Psoas muscle (tissue), 8 donors: ENCODE measurements around the gene DDX23. TPM values are rescaled to one million over a fixed set of nuclear protein-coding genes. Genes with fewer than 3 reads are reported as not detected.

Source experiments
- ATAC-seq, 4 donors: fragments of 200-7000 bp; cut with Tn5 transposase; one replicate each; pipeline ENCODE4 v1.9.1; 2020; ENCODE audit warnings: moderate library complexity in 3 of 4, mild to moderate bottlenecking in 2 of 4
- DNase-seq, 2 donors: peaks; one replicate each; pipeline ENCODE4 v3.0.0-alpha.2; 2020
- H3K27ac ChIP-seq: fragments of 200-600 bp; one replicate; pipeline ENCODE4 v1.8.0; 2022
- H3K27me3 ChIP-seq, 3 donors: fragments of 200-600 bp in 1 of 3; one replicate each; pipeline versions ENCODE4 v1.6.1 to v1.8.0; 2013 to 2022; ENCODE audit warnings: low read length in 2 of 3, mild to moderate bottlenecking in 2 of 3, moderate library complexity in 1 of 3; ENCODE audit not compliant: insufficient read depth in 3 of 3
- H3K36me3 ChIP-seq, 2 donors: fragments of 200-600 bp in 1 of 2; one replicate each; pipeline versions ENCODE4 v1.6.1 to v1.8.0; 2013 to 2022; ENCODE audit warnings: low read depth in 1 of 2, mild to moderate bottlenecking in 1 of 2, moderate library complexity in 1 of 2; ENCODE audit not compliant: insufficient read depth in 1 of 2
- H3K4me1 ChIP-seq: fragments of 200-600 bp; one replicate; pipeline ENCODE4 v1.8.0; 2022
- H3K4me3 ChIP-seq: fragments of 200-600 bp; one replicate; pipeline ENCODE4 v1.8.0; 2022; ENCODE audit warnings: mild to moderate bottlenecking
- H3K9me3 ChIP-seq: fragments of 200-600 bp; one replicate; pipeline ENCODE4 v1.8.0; 2022
- CTCF ChIP-seq: fragments of 200-600 bp; IDR thresholded peaks from one replicate; pipeline ENCODE4 v1.8.0; 2022; ENCODE audit warnings: antibody characterized with exemption
- WGBS, 3 donors: extraction: QIAGEN DNeasy Blood & Tissue Kit; methylation state at CpG; one replicate each; pipeline versions ENCODE4 v1.1.6 to v1.1.7; 2013; 5-methylcytosine and 5-hydroxymethylcytosine counted together
- intact Hi-C, 2 donors: fragments of 100-400 bp; cut with DNase I; formaldehyde crosslinking; loops; one replicate each; pipeline versions ENCODE4 v1.11.0 to v1.14.2; 2022
- polyA plus RNA-seq, 3 donors: library from polyadenylated mRNA; stranded (reverse); fragments of 200-250 nt; gene quantifications; one replicate each; pipeline ENCODE4 v1.2.3, GENCODE V29; 2013
- total RNA-seq, 4 donors: library from RNA; stranded (reverse); fragmentation: NEBNext Ultra II Directional in 2 of 4; extraction: Animal tissue kit (Norgen Biotek cat#: 25700) in 2 of 4; gene quantifications; one replicate each; pipeline versions ENCODE4 v1.2.1 to v1.2.4, GENCODE V29; 2021 to 2023
- donor health status: healthy with polysubstance abuse.
- donor health status: DM: no; HTN: no; CAD: no; lungs with moderate emphysema.
- donor health status: Bipolar disorder and iron deficiency.
- donor health status: healthy.
- donor health status: DM: yes; HTN: yes; CAD: no.
- donor health status: DM: no; HTN: no; CAD: no.
- donor health status: DM: no; HTN: no; CAD: no.
- donor health status: DM: yes; HTN: yes; CAD: no.

The DDX23 gene
- total and polyA plus RNA-seq, 7 donors, result 38.5 to 92.8 (median 62.3) TPM

GRCh38 chr12:48828293-48828692, 23.7 kb downstream of the DDX23 start:
- no peaks in the 10 kb centered on the region for H3K27me3 ChIP-seq
- 39 to 46% (median 46%) methylated on average over 2 of the region's 2 CpGs for WGBS, 3 donors
- intact Hi-C loops, result no loop called here

GRCh38 chr12:48827513-48828096, 24.4 kb downstream of the DDX23 start:
- H3K4me1 ChIP-seq, result no peaks in the 10 kb centered on the region
- TF ChIP-seq CTCF, result no peak
- no peak overlapping the region for H3K27ac ChIP-seq
- no peaks in the 10 kb centered on the region for H3K9me3 ChIP-seq
- DNase-seq (no peak), ATAC-seq (peak in 2 of 4 donors; percentile 16 to 19)
- H3K4me3 ChIP-seq, result no peak overlapping the region
- intact Hi-C loops, result no loop called here
- no peaks in the 10 kb centered on the region for H3K27me3 ChIP-seq
- H3K36me3 ChIP-seq, result peaks cover 12 to 55% of the 10 kb centered on the region in 2 donors
- 83 to 92% (median 83%) methylated on average over 17 of the region's 17 CpGs for WGBS, 3 donors

More at GRCh38 chr12:48828293-48828692, 23.7 kb downstream of the DDX23 start:
- no peak for DNase-seq
- Histone ChIP-seq H3K36me3 (peaks cover 18 to 62% of the 10 kb centered on the region in 2 donors), H3K9me3 (no peaks in the 10 kb centered on the region), H3K4me3 (no peak overlapping the region), H3K27ac (no peak overlapping the region), H3K4me1 (no peaks in the 10 kb centered on the region)
- ATAC-seq, result peak in 1 of 4 donors; percentile 20
- no peak for TF ChIP-seq CTCF

- Histone ChIP-seq H3K36me3 (peaks cover 7 to 49% of the 10 kb centered on the region in 2 donors), H3K27ac (no peak overlapping the region), H3K9me3 (no peaks in the 10 kb centered on the region), H3K4me1 (no peaks in the 10 kb centered on the region), H3K4me3 (no peak overlapping the region), H3K27me3 (no peaks in the 10 kb centered on the region)
- DNase-seq, result no peak
- ATAC-seq, result no peak
- 80 to 89% (median 82%) methylated on average over 8 of the region's 8 CpGs for WGBS, 3 donors
- intact Hi-C loops, result no loop called here
- no peak for TF ChIP-seq CTCF
Observed at GRCh38 chr12:48827026-48827425, 24.9 kb downstream of the DDX23 start.

GRCh38 chr12:48826209-48826855, 25.6 kb downstream of the DDX23 start:
- Histone ChIP-seq H3K27ac (no peak overlapping the region), H3K9me3 (no peaks in the 10 kb centered on the region), H3K4me1 (no peaks in the 10 kb centered on the region), H3K4me3 (no peak overlapping the region), H3K36me3 (peaks cover 6 to 42% of the 10 kb centered on the region in 2 donors), H3K27me3 (no peaks in the 10 kb centered on the region)
- ATAC-seq (no peak), DNase-seq (no peak)
- WGBS, 3 donors, result 76 to 84% (median 78%) methylated on average over 15 of the region's 15 CpGs
- TF ChIP-seq CTCF, result no peak
- intact Hi-C loops, result no loop called here
